Neural cell (in vitro differentiated cells): Measurements from ENCODE around the gene TXN2. TPM values are rescaled to one million over a fixed set of nuclear protein-coding genes. Genes with fewer than 3 reads are reported as not detected.

Source experiments
- H2AFZ ChIP-seq: fragments of 200-600, 300-800 bp; sonication (generic), shearing (Covaris generic); 2 replicates; pipeline ENCODE4 v1.6.0; 2014; ENCODE audit warnings: low read depth, mild to moderate bottlenecking, antibody characterized with exemption, low read length, moderate library complexity
- H3F3A ChIP-seq: fragments of 200-600 bp; shearing (Covaris generic); 2 replicates; pipeline ENCODE4 v1.6.1; 2016; ENCODE audit warnings: mild to moderate bottlenecking, moderate library complexity, mixed read lengths, antibody characterized with exemption, low read length; ENCODE audit not compliant: insufficient read depth, poor library complexity, severe bottlenecking
- H3K27ac ChIP-seq: fragments of 200-600, 300-800 bp; sonication (generic), shearing (Covaris generic); 2 replicates; pipeline ENCODE4 v1.5.1; 2014; ENCODE audit warnings: mild to moderate bottlenecking, low read length, moderate library complexity
- H3K27me3 ChIP-seq: fragments of 300-800, 200-600 bp; sonication (generic), shearing (Covaris generic); 2 replicates; pipeline ENCODE4 v1.6.0; 2014; ENCODE audit warnings: mild to moderate bottlenecking, low read depth, low read length, moderate library complexity; ENCODE audit not compliant: insufficient read depth
- H3K36me3 ChIP-seq: fragments of 300-800, 200-600 bp; sonication (generic), shearing (Covaris generic); 2 replicates; pipeline ENCODE4 v1.5.1; 2014; ENCODE audit warnings: mild to moderate bottlenecking, antibody characterized with exemption, low read length, moderate library complexity; ENCODE audit not compliant: insufficient read depth
- H3K4me2 ChIP-seq: fragments of 300-800, 200-600 bp; sonication (generic), shearing (Covaris generic); 2 replicates; pipeline ENCODE4 v1.6.0; 2014; ENCODE audit warnings: mild to moderate bottlenecking, low read length
- H3K4me3 ChIP-seq: fragments of 300-800, 200-600 bp; sonication (generic), shearing (Covaris generic); 2 replicates; pipeline ENCODE4 v1.5.1; 2014; ENCODE audit warnings: mild to moderate bottlenecking, low read length, moderate library complexity
- H3K79me2 ChIP-seq: fragments of 200-600 bp; shearing (Covaris generic); replicated peaks from 2 replicates; pipeline ENCODE4 v1.6.0; 2014; ENCODE audit warnings: mild to moderate bottlenecking, low read length, moderate library complexity; ENCODE audit not compliant: insufficient read depth
- H3K9ac ChIP-seq: fragments of 300-800, 200-600 bp; sonication (generic), shearing (Covaris generic); 2 replicates; pipeline ENCODE4 v1.6.1; 2016; ENCODE audit warnings: mild to moderate bottlenecking, low read length, mixed read lengths
- H3K9me2 ChIP-seq: fragments of 200-600 bp; shearing (Covaris generic); 2 replicates; pipeline ENCODE4 v1.6.1; 2016; ENCODE audit warnings: mild to moderate bottlenecking, low read length, mixed read lengths; ENCODE audit not compliant: insufficient read depth
- H3K9me3 ChIP-seq: fragments of 200-600, 300-800 bp; sonication (generic), shearing (Covaris generic); 2 replicates; pipeline ENCODE4 v1.6.1; 2016; ENCODE audit warnings: mild to moderate bottlenecking, mixed run types, low read length, moderate library complexity, mixed read lengths
- H4K20me1 ChIP-seq: fragments of 200-600 bp; shearing (Covaris generic); 2 replicates; pipeline ENCODE4 v1.6.1; 2016; ENCODE audit warnings: mild to moderate bottlenecking, mixed run types; ENCODE audit not compliant: insufficient read depth
- CTCF ChIP-seq: fragments of 450-650 bp; IDR thresholded peaks from 2 replicates; pipeline ENCODE4 v1.5.1; 2014; ENCODE audit warnings: antibody characterized with exemption, mild to moderate bottlenecking, moderate library complexity; ENCODE audit not compliant: poor library complexity, severe bottlenecking
- EP300 ChIP-seq: fragments of 450-650 bp; conservative IDR thresholded peaks from 2 replicates; pipeline ENCODE4 v1.6.1; 2014; ENCODE audit warnings: antibody characterized with exemption, mild to moderate bottlenecking, moderate library complexity; ENCODE audit not compliant: poor library complexity, severe bottlenecking
- EZH2 ChIP-seq: fragments of 200-600, 300-800 bp; shearing (Covaris generic), sonication (generic); IDR thresholded peaks from 2 replicates; pipeline ENCODE4 v1.6.1; 2014; ENCODE audit warnings: antibody characterized with exemption, low read length, borderline replicate concordance, mild to moderate bottlenecking; ENCODE audit not compliant: insufficient read depth, poor library complexity, severe bottlenecking
- MXI1 ChIP-seq: fragments of 450-650 bp; conservative IDR thresholded peaks from 2 replicates; pipeline ENCODE4 v1.6.1; 2014; ENCODE audit warnings: antibody characterized with exemption, mild to moderate bottlenecking; ENCODE audit not compliant: poor library complexity, severe bottlenecking
- POLR2AphosphoS5 ChIP-seq: IDR thresholded peaks from 2 replicates; pipeline ENCODE4 v1.6.1; 2012
- RAD21 ChIP-seq: fragments of 450-650 bp; conservative IDR thresholded peaks from 2 replicates; pipeline ENCODE4 v1.6.1; 2014; ENCODE audit warnings: antibody characterized with exemption, mild to moderate bottlenecking, moderate library complexity
- REST ChIP-seq: IDR thresholded peaks from 2 replicates; pipeline ENCODE4 v1.6.1; 2012; ENCODE audit warnings: borderline replicate concordance
- SMC3 ChIP-seq: fragments of 450-650 bp; conservative IDR thresholded peaks from 2 replicates; pipeline ENCODE4 v1.6.1; 2014; ENCODE audit warnings: antibody characterized with exemption, mild to moderate bottlenecking, moderate library complexity; ENCODE audit not compliant: poor library complexity
- TAF1 ChIP-seq: IDR thresholded peaks from 2 replicates; pipeline ENCODE4 v1.6.1; 2012; ENCODE audit warnings: low read depth
- polyA plus RNA-seq: library from polyadenylated mRNA; depleted of rRNA; stranded (reverse); fragments of >200 nt; gene quantifications from 2 replicates; pipeline ENCODE4 v1.2.3, GENCODE V29; 2014

TXN2 gene
- polyA plus RNA-seq, 1 donor from 2014 or later, result 26.2 TPM

GRCh38 chr22:36478966-36479365 is 2.5 kb downstream of the TXN2 start:
- H3K9me3 ChIP-seq, result no peaks in the 10 kb centered on the region
- no peaks in the 10 kb centered on the region for H3K9me2 ChIP-seq
- H2AFZ ChIP-seq, result no peak overlapping the region
- H4K20me1 ChIP-seq, result no peaks in the 10 kb centered on the region
- no peak overlapping the region for H3K4me2 ChIP-seq
- no peak overlapping the region for H3K4me3 ChIP-seq
- TF ChIP-seq CTCF (no peak), EZH2 (no peak), MXI1 (no peak), POLR2AphosphoS5 (no peak), REST (no peak), SMC3 (no peak), EP300 (no peak), RAD21 (no peak)
- H3K27ac ChIP-seq, result no peak overlapping the region
- H3K9ac ChIP-seq, result no peak overlapping the region
- no peaks in the 10 kb centered on the region for H3K27me3 ChIP-seq
- peaks cover 5% of the 10 kb centered on the region for H3K36me3 ChIP-seq
- peaks cover 6% of the 10 kb centered on the region for H3K79me2 ChIP-seq
- H3F3A ChIP-seq, result no peaks in the 10 kb centered on the region

GRCh38 chr22:36475341-36475740 is 6.1 kb downstream of the TXN2 start:
- H3K4me3 ChIP-seq, result no peak overlapping the region
- H3K4me2 ChIP-seq, result no peak overlapping the region

More at GRCh38 chr22:36475341-36475740, 6.1 kb downstream of the TXN2 start:
- no peak overlapping the region for H3K9ac ChIP-seq
- H3F3A ChIP-seq, result no peaks in the 10 kb centered on the region
- no peaks in the 10 kb centered on the region for H3K9me2 ChIP-seq
- H4K20me1 ChIP-seq, result no peaks in the 10 kb centered on the region
- no peaks in the 10 kb centered on the region for H3K79me2 ChIP-seq
- no peak for TF ChIP-seq TAF1
- no peak for TF ChIP-seq REST
- no peak for TF ChIP-seq CTCF
- no peaks in the 10 kb centered on the region for H3K27me3 ChIP-seq
- H3K9me3 ChIP-seq, result no peaks in the 10 kb centered on the region
- no peak overlapping the region for H3K27ac ChIP-seq
- H2AFZ ChIP-seq, result no peak overlapping the region
- H3K36me3 ChIP-seq, result peaks cover 5% of the 10 kb centered on the region
